B cell (primary cell): ENCODE measurements around the gene CDC42BPB. TPM values are rescaled to one million over a fixed set of nuclear protein-coding genes. Genes with fewer than 3 reads are reported as not detected.

Source experiments
- ATAC-seq: fragments of 200-7000 bp; cut with Tn5 transposase; one replicate; pipeline ENCODE4 v1.10.0; 2021; ENCODE audit warnings: low read depth, mild to moderate bottlenecking, moderate number of reproducible peaks, moderate library complexity
- CTCF ChIA-PET: fragments of 350-600 bp; sonication (Branson Sonifier 250); formaldehyde crosslinking; loops from one replicate; lab custom pipeline; 2021; ENCODE audit warnings: antibody characterized with exemption, inconsistent platforms; lab: Charles Lee
- POLR2A ChIA-PET: fragments of 350-600 bp; sonication (Branson Sonifier 250); formaldehyde crosslinking; loops from one replicate; lab custom pipeline; 2021; ENCODE audit warnings: antibody characterized with exemption; lab: Charles Lee
- DNase-seq: peaks from one replicate; pipeline ENCODE4 v3.0.0; 2013
- H2AFZ ChIP-seq: 2 replicates; pipeline ENCODE4 v1.6.1; 2012; ENCODE audit warnings: mild to moderate bottlenecking, low read depth, low read length; ENCODE audit not compliant: insufficient read depth, poor library complexity, severe bottlenecking
- H3K27ac ChIP-seq, 2 donors: 1 replicate in 1 of 2; 2 replicates in 1 of 2; pipeline ENCODE4 v1.5.1; 2012 to 2013; ENCODE audit warnings: low read length in 2 of 2, mild to moderate bottlenecking in 2 of 2, moderate library complexity in 1 of 2
- H3K27me3 ChIP-seq, 4 experiments: fragments of 200-600 bp in 1 of 4; sonication (generic) in 1 of 4; replicated peaks in 1 of 4; 1 replicate in 2 of 4; 2 replicates in 2 of 4; pipeline versions ENCODE4 v1.6.1 to v1.7.0; 2013 to 2016; ENCODE audit warnings: low read length in 3 of 4, mild to moderate bottlenecking in 2 of 4, mixed read lengths in 1 of 4, moderate library complexity in 1 of 4; ENCODE audit not compliant: insufficient read depth in 4 of 4, control insufficient read depth in 3 of 4; ENCODE audit errors: control extremely low read depth in 1 of 4
- H3K36me3 ChIP-seq, 2 experiments: replicated peaks in 1 of 2; 1 replicate in 1 of 2; 2 replicates in 1 of 2; pipeline versions ENCODE4 v1.6.1 to v1.7.1; 2013; ENCODE audit warnings: low read length in 1 of 2; ENCODE audit not compliant: insufficient read depth in 2 of 2, control insufficient read depth in 1 of 2; ENCODE audit errors: control extremely low read depth in 1 of 2, extremely low read depth in 1 of 2
- H3K4me1 ChIP-seq, 2 donors: fragments of 200-600 bp in 1 of 2; sonication (generic) in 1 of 2; 1 replicate in 1 of 2; 2 replicates in 1 of 2; pipeline versions ENCODE4 v1.5.1 to v1.6.1; 2013 to 2017; ENCODE audit warnings: low read length in 2 of 2; ENCODE audit not compliant: control insufficient read depth in 2 of 2, insufficient read depth in 2 of 2
- H3K4me2 ChIP-seq: replicated peaks from 2 replicates; pipeline ENCODE3; 2012; ENCODE audit warnings: mild to moderate bottlenecking, low read depth, low read length; ENCODE audit not compliant: poor library complexity, severe bottlenecking
- H3K4me3 ChIP-seq, 5 experiments: fragments of 200-600 bp in 1 of 5; sonication (generic) in 1 of 5; 1 replicate in 3 of 5; 2 replicates in 2 of 5; pipeline versions ENCODE4 v1.5.1 to v1.7.0; 2011 to 2016; ENCODE audit warnings: low read length in 4 of 5, mild to moderate bottlenecking in 4 of 5, low read depth in 2 of 5, control low read depth in 1 of 5, moderate library complexity in 1 of 5; ENCODE audit not compliant: insufficient read depth in 1 of 5; ENCODE audit errors: control extremely low read depth in 1 of 5, extremely low read depth in 1 of 5
- H3K79me2 ChIP-seq: fragments of 200-600 bp; sonication (generic); one replicate; pipeline ENCODE4 v1.6.0; 2016; ENCODE audit warnings: low read length; ENCODE audit not compliant: control insufficient read depth, insufficient read depth
- H3K9ac ChIP-seq: fragments of 200-600 bp; sonication (generic); 2 replicates; pipeline ENCODE4 v1.6.1; 2017; ENCODE audit warnings: mild to moderate bottlenecking, low read length, moderate library complexity
- H3K9me3 ChIP-seq, 3 donors: one replicate each; pipeline versions ENCODE4 v1.6.1 to v1.7.1; 2013; ENCODE audit warnings: low read length in 2 of 3; ENCODE audit not compliant: control insufficient read depth in 2 of 3, insufficient read depth in 1 of 3; ENCODE audit errors: control extremely low read depth in 1 of 3
- H4K20me1 ChIP-seq: 2 replicates; pipeline ENCODE4 v1.6.0; 2012; ENCODE audit warnings: mild to moderate bottlenecking, low read length; ENCODE audit not compliant: insufficient read depth, control insufficient read depth, poor library complexity, severe bottlenecking
- H3K27ac Mint-ChIP-seq: one replicate; pipeline ENCODE4 v1.8.0; 2021; ENCODE audit warnings: mixed read lengths
- H3K27me3 Mint-ChIP-seq: one replicate; pipeline ENCODE4 v1.8.0; 2021; ENCODE audit warnings: mixed read lengths
- H3K4me1 Mint-ChIP-seq: one replicate; pipeline ENCODE4 v1.8.0; 2021; ENCODE audit warnings: mixed read lengths
- H3K4me3 Mint-ChIP-seq: one replicate; pipeline ENCODE4 v1.8.0; 2021; ENCODE audit warnings: mixed read lengths
- H3K9me3 Mint-ChIP-seq: one replicate; pipeline ENCODE4 v1.8.0; 2022; ENCODE audit warnings: mixed read lengths; ENCODE audit not compliant: insufficient read depth
- CTCF ChIP-seq: fragments of 200-600 bp; IDR thresholded peaks from one replicate; pipeline ENCODE4 v1.8.0; 2022; ENCODE audit warnings: antibody characterized with exemption, mild to moderate bottlenecking
- EZH2 ChIP-seq: IDR thresholded peaks from 2 replicates; pipeline ENCODE4 v1.6.1; 2012; ENCODE audit warnings: borderline replicate concordance, low read depth, mild to moderate bottlenecking, moderate library complexity, low read length; ENCODE audit not compliant: insufficient read depth, poor library complexity, severe bottlenecking
- WGBS: methylation state at CpG from one replicate; pipeline ENCODE4 v1.1.5; 2013; ENCODE audit warnings: missing lambda C conversion rate; ENCODE audit not compliant: insufficient coverage; 5-methylcytosine and 5-hydroxymethylcytosine counted together
- intact Hi-C: fragments of 100-400 bp; cut with micrococcal nuclease; formaldehyde crosslinking; loops from one replicate; pipeline ENCODE4 v1.10.0; 2022
- polyA plus RNA-seq: library from polyadenylated mRNA; depleted of rRNA; stranded (reverse); fragments of >200 nt; gene quantifications from 2 replicates; pipeline ENCODE4 v1.2.3, GENCODE V29; 2012
- total RNA-seq, 2 donors: library from RNA; stranded (reverse); fragments of 120-200 nt in 1 of 2; gene quantifications; 1 replicate in 1 of 2; 2 replicates in 1 of 2; pipeline versions ENCODE4 v1.2.3 to v1.2.4, GENCODE V29; 2013 to 2022

CDC42BPB gene
- total and polyA plus RNA-seq, 2 donors (not counting 1 experiment from before 2014, with no cell fraction given), result 23.9 to 52.5 TPM

DNA sequence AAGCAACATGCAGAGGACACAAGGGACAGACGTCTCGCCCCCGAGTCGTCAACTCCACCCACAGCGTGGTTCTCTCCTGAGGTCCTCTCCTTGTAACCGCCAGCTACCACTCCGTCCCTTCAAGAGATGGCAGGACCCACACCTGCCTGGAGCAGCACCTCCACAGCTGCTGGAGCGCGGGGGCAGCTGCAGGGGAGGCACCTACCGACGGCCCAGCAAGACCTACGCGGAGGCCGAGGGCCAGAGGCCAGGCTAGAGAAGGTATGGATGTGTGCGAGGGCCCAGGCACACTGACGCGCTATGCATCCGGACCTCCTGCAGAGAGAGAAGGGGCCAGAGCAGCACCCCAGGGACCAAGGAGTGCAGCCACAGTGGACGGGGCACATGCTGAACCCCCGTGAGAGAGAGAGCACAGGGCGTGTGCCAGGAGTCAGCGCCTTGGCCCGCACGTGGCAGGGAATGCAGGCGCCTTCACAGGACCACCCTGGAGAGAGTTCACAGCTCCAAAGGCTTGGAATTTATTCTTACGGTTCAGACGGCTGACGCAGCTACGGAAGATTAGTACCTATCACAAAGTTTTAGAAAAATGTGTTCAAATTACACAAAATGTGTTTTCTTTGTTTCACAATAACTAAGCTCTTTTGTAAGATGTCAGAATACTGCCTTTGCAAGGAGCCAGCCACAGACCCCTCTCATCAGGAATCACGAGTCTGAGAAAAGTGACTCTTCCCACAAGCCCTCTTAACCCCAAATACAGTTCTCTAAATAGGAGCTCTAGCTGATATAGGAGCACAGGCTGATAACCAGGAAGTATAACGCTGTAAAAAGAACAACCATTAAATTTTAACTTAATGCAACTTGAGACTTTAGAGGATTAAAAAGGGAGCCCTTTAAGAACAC lies 36.8 kb downstream of the CDC42BPB start:
- H3K27me3 Mint-ChIP-seq, result no peaks in the 10 kb centered on the region
- Histone ChIP-seq H3K36me3 (no peaks in the 10 kb centered on the region), H3K4me2 (no peak overlapping the region), H3K27me3 (no peaks in the 10 kb centered on the region), H3K79me2 (peaks cover 63% of the 10 kb centered on the region), H3K27ac (no peak overlapping the region), H3K4me3 (no peak overlapping the region), H3K4me1 (peaks cover 0 to 6% of the 10 kb centered on the region in 2 donors), H4K20me1 (peaks cover 30% of the 10 kb centered on the region), H3K9ac (no peak overlapping the region), H2AFZ (no peak overlapping the region), H3K9me3 (peaks cover 0 to 5% (median 0%) of the 10 kb centered on the region in 3 donors)
- no peak overlapping the region for H3K27ac Mint-ChIP-seq
- POLR2A ChIA-PET, result no interaction called here
- intact Hi-C loops, result no loop called here
- no peaks in the 10 kb centered on the region for H3K9me3 Mint-ChIP-seq
- 98% methylated on average over 26 of the region's 31 CpGs for WGBS
- ATAC-seq, result no peak
- CTCF ChIA-PET, result interaction anchor here (0.7 kb wide), 1 partner anchor 84 kb away, joined by 3 read pairs; no protein-coding TSS in a partner anchor
- TF ChIP-seq EZH2, result no peak
- TF ChIP-seq CTCF, result no peak
- H3K4me3 Mint-ChIP-seq, result no peak overlapping the region
- peaks cover 26% of the 10 kb centered on the region for H3K4me1 Mint-ChIP-seq
- DNase-seq, result no peak

DNA sequence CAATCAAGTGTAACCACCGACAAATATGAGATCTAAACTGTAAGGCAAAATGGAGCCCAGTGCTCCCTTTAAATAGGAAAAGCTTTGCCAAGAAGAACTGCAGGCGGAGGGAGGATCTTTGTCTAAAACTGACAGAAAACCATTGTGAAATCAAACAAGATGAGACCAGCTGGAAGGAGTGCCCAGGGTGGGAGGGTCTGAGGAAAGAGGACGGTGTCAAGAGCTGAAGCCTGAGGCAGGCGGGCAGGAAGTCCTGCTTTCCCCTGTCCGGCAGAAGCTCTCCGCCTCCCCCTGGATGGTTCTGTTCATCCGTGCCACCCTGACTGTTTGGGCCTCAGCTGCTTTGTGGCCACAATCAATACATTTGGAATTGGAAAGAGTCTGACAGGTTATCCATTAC lies 37.5 kb downstream of the CDC42BPB start:
- Histone ChIP-seq H3K27ac (no peak overlapping the region), H3K9ac (no peak overlapping the region), H2AFZ (no peak overlapping the region), H3K4me3 (no peak overlapping the region), H3K36me3 (no peaks in the 10 kb centered on the region), H3K9me3 (peaks cover 0 to 5% (median 0%) of the 10 kb centered on the region in 3 donors), H3K27me3 (no peaks in the 10 kb centered on the region), H3K79me2 (peaks cover 63% of the 10 kb centered on the region), H3K4me2 (no peak overlapping the region), H3K4me1 (peaks cover 0 to 6% of the 10 kb centered on the region in 2 donors), H4K20me1 (peaks cover 30% of the 10 kb centered on the region)
- ChIA-PET CTCF (no interaction called here), POLR2A (no interaction called here)
- ATAC-seq (no peak), DNase-seq (no peak)
- Mint-ChIP-seq H3K9me3 (no peaks in the 10 kb centered on the region), H3K4me1 (peaks cover 32% of the 10 kb centered on the region), H3K4me3 (no peak overlapping the region), H3K27ac (no peak overlapping the region), H3K27me3 (no peaks in the 10 kb centered on the region)
- intact Hi-C loops, result no loop called here
- 84% methylated on average over 7 of the region's 7 CpGs for WGBS
- no peak for TF ChIP-seq CTCF
- no peak for TF ChIP-seq EZH2
